Chondrocyte (in vitro differentiated cells): ENCODE measurements around the gene KRTAP17-1. TPM values are rescaled to one million over a fixed set of nuclear protein-coding genes. Genes with fewer than 3 reads are reported as not detected.
A peak's percentile ranks its signal among the peaks of the same experiment; 100 is the strongest.

Source experiments
- DNase-seq: peaks from one replicate; pipeline ENCODE4 v3.0.0; 2021; ENCODE audit warnings: mixed read lengths, low spot score
- H3K27ac Mint-ChIP-seq: one replicate; pipeline ENCODE4 v1.8.0; 2021; ENCODE audit warnings: mild to moderate bottlenecking, moderate library complexity, mixed read lengths; ENCODE audit not compliant: unreplicated experiment
- H3K27me3 Mint-ChIP-seq: 2 replicates; pipeline ENCODE4 v1.8.0; 2021; ENCODE audit warnings: low read depth, mixed read lengths
- H3K36me3 Mint-ChIP-seq: 2 replicates; pipeline ENCODE4 v1.8.0; 2021; ENCODE audit warnings: low read depth, mixed read lengths
- H3K4me1 Mint-ChIP-seq: 2 replicates; pipeline ENCODE4 v1.8.0; 2021; ENCODE audit warnings: low read depth, mild to moderate bottlenecking, mixed read lengths
- H3K4me3 Mint-ChIP-seq: one replicate; pipeline ENCODE4 v1.8.0; 2021; ENCODE audit warnings: mild to moderate bottlenecking, moderate library complexity, mixed read lengths; ENCODE audit not compliant: unreplicated experiment
- H3K9me3 Mint-ChIP-seq: 2 replicates; pipeline ENCODE4 v1.8.0; 2021; ENCODE audit warnings: low read depth, mixed read lengths
- total RNA-seq: library from RNA; stranded (reverse); gene quantifications from 3 replicates; pipeline ENCODE4 v1.2.1, GENCODE V29; 2021
- TF ChIP-seq, protein P1 (sequence below): fragments of 200-600 bp; sonication (generic); IDR thresholded peaks from 2 replicates; pipeline ENCODE4 v1.5.0; 2021; ENCODE audit warnings: antibody characterized with exemption, mild to moderate bottlenecking, moderate library complexity

The KRTAP17-1 gene
- total RNA-seq, 1 donor from 2014 or later: not detected

DNA sequence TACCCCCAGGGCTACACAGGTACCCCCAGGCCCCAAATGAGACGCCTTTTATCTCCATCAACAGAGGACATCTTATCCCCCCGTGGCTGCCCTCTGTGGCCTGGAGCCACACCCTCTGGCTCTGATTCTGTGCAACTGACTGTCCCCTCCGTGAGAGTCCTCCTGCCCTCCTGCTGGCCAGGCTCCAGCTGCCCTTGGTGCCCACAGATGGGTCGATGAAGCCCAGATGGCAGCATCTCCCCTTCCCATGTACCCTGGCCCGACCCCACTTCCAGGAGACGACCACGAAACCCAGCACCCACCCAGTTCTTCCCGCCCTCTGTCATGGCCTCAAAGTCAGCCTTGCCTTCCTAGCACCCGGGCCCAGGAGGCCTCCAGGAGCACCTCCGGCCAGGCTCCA lies 9.6 kb upstream of the KRTAP17-1 start:
- peaks cover 6% of the 10 kb centered on the region for H3K4me1 Mint-ChIP-seq
- peaks cover 2% of the 10 kb centered on the region for H3K9me3 Mint-ChIP-seq
- no peak for DNase-seq
- H3K27me3 Mint-ChIP-seq: peaks cover 2% of the 10 kb centered on the region
- H3K4me3 Mint-ChIP-seq: no peak overlapping the region
- no peak overlapping the region for H3K27ac Mint-ChIP-seq
- H3K36me3 Mint-ChIP-seq: no peaks in the 10 kb centered on the region
- TF ChIP-seq, protein P1, sequence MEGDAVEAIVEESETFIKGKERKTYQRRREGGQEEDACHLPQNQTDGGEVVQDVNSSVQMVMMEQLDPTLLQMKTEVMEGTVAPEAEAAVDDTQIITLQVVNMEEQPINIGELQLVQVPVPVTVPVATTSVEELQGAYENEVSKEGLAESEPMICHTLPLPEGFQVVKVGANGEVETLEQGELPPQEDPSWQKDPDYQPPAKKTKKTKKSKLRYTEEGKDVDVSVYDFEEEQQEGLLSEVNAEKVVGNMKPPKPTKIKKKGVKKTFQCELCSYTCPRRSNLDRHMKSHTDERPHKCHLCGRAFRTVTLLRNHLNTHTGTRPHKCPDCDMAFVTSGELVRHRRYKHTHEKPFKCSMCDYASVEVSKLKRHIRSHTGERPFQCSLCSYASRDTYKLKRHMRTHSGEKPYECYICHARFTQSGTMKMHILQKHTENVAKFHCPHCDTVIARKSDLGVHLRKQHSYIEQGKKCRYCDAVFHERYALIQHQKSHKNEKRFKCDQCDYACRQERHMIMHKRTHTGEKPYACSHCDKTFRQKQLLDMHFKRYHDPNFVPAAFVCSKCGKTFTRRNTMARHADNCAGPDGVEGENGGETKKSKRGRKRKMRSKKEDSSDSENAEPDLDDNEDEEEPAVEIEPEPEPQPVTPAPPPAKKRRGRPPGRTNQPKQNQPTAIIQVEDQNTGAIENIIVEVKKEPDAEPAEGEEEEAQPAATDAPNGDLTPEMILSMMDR: no peak

DNA sequence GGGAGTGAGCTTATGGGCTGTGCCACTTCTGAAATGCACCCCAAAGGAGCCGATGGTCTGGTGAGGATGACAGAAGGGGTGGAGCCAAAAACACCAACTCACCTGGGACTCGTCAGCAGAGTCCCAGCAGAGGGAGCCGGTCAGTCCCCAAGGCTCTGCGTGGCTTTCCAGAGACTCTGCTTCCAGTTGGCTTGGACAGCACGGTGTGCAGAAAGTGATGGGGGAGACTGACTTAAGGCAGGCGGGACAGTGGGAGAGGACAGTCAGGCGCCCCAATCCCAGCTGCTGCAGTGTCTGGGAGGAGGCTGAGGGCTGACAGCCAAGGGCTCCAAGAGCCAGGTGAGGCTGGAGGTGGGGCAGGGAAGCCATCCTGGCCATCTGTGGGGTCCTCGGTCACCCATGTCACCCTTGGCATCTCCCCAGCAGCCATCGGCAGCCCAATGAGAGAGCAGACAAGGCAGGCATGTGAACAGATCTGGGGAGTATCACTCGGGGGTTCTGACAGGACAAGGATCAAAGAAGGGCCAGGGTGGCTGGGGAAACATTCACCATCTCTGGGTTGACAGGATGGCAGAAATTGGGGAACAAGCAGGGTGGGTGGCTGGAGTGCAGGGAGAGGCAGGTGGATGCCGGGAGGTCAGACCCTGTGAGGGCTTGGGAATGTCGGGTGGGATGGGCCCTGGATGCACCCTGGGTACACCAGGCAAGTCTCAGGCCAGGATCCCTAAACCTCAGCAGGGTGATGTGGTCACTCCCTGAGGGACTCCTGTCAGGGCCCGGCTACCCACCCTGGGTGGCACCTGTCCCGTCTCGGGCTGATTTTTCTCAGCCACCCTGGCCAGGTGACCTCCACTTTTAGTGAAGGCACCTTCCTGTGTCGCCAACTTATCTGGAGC lies 8.9 kb upstream of the KRTAP17-1 start:
- TF ChIP-seq, protein P1: peak; percentile 55
- H3K36me3 Mint-ChIP-seq: no peaks in the 10 kb centered on the region
- H3K27me3 Mint-ChIP-seq: peaks cover 2% of the 10 kb centered on the region
- DNase-seq: no peak
- no peak overlapping the region for H3K4me3 Mint-ChIP-seq
- H3K9me3 Mint-ChIP-seq: peaks cover 7% of the 10 kb centered on the region
- H3K27ac Mint-ChIP-seq: no peak overlapping the region
- peaks cover 6% of the 10 kb centered on the region for H3K4me1 Mint-ChIP-seq

DNA sequence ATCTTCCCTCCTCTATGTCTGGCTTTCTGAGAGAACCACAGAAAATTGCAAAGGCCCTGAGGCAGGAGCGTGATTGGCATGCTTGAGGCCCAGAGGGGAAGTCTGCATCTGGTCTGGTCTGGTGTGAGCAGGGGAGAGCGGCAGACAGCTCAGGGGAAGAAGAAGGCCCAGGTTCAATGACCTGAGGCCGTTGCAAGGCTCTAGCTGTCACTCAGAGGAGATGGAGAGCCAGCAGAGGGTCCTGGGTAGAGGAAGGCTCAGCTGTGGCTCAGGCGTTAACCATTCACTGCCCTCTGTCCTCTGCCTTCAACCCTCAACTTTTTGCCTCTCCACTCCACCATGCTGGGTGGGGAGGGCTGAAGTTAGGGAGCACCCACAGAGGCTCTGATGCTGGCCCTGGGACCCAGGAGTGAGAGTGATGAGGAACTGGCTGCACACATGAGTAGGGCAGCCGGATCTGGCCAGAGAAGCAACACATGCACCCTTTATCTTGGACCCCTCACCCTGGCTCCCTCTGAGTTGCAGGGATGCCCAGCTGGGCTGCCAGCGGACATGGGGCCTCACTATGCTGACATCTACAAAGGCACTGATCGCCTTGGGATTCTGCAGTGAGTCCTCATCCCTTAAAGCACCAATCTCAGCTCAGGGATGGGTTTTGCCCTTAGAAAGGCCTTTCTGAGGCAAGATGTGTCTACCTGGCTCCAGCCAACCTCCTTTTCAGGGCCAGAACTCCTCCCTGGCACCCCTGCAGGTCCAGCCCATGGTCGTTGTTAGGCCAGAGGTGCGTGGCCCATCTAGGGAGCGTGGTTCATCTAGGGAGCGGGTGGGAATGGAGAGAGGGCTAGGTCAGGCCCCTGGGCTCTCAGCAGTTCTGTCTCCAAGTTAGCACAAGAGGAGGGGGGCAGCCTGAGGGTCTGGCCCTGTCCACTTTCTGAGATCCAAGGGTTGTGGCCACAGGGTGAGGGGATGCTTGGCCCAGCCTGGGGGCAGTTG lies 7.7 kb upstream of the KRTAP17-1 start:
- Mint-ChIP-seq H3K4me1 (peaks cover 6% of the 10 kb centered on the region), H3K27ac (no peak overlapping the region), H3K36me3 (peaks cover 3% of the 10 kb centered on the region), H3K4me3 (no peak overlapping the region), H3K27me3 (peaks cover 2% of the 10 kb centered on the region), H3K9me3 (peaks cover 12% of the 10 kb centered on the region)
- DNase-seq: no peak
- TF ChIP-seq, protein P1: no peak

DNA sequence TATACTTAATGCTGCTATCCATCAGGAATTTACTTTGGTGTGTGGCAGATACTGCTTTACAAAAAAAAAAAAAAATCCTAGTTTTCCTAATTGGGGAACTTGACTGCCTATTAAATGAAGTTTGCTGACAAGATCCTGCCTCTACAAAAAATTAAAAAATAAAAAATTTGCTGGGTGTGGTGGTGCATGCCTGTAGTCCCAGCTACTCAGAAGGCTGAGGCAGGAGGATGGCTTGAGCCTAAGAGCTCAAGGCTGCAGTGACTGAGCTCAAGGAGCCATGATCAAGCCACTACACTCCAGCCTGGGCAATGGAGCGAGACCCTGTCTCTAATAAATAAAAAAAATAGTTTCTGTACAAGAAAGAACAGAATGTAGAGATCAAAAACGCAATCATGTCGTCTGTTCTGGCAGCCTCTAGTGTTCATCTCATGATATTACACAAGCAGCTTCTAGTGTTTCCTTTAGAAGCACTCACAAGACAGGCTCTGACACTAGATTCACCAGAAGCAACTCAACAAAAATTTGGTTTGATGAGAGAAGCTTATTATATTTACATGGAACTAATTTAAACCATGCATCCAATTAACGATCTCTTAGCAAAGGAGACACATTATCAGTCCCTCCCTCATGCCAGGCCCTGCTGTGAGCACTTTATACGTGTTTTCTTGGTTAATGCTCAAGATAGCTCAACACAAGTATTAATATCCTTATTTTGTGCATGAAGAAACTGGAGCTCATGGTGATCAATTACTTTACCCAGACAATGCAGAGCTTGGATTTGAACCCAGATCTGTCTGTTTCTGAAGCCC lies 6.8 kb upstream of the KRTAP17-1 start:
- TF ChIP-seq, protein P1: peak; percentile 92
- H3K36me3 Mint-ChIP-seq: peaks cover 3% of the 10 kb centered on the region

More for the DNA sequence above, 6.8 kb upstream of the KRTAP17-1 start:
- H3K27ac Mint-ChIP-seq: no peak overlapping the region
- DNase-seq: no peak
- H3K4me3 Mint-ChIP-seq: no peak overlapping the region
- H3K27me3 Mint-ChIP-seq: peaks cover 2% of the 10 kb centered on the region
- peaks cover 6% of the 10 kb centered on the region for H3K4me1 Mint-ChIP-seq
- H3K9me3 Mint-ChIP-seq: peaks cover 12% of the 10 kb centered on the region
